HG03565 (cell line): ENCODE results near the gene VPS72.
"Not testable (repeated sequence)": the region's sequence is repeated elsewhere in the genome, so short reads cannot be mapped to it uniquely, and the experiment has no call there.

ENCODE experiments used
- ATAC-seq: cut with Tn5 transposase; IDR thresholded peaks from one replicate; pipeline ENCODE4 v1.9.1; 2021; ENCODE audit warnings: mild to moderate bottlenecking, moderate library complexity; ENCODE audit not compliant: unreplicated experiment

The VPS72 gene, protein sequence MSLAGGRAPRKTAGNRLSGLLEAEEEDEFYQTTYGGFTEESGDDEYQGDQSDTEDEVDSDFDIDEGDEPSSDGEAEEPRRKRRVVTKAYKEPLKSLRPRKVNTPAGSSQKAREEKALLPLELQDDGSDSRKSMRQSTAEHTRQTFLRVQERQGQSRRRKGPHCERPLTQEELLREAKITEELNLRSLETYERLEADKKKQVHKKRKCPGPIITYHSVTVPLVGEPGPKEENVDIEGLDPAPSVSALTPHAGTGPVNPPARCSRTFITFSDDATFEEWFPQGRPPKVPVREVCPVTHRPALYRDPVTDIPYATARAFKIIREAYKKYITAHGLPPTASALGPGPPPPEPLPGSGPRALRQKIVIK

GRCh38 chr1:151189637-151190445, at the start of gene VPS72:
VPS72 (minus strand) TSS chr1:151190197; CDS start chr1:151190121, 76 bp downstream.
- ATAC-seq, result peak; percentile 80

GRCh38 chr1:151238467-151238739, 48.4 kb upstream of the VPS72 start:
- no peak for ATAC-seq

GRCh38 chr1:151237678-151238466, 47.9 kb upstream of the VPS72 start:
- no peak for ATAC-seq

- no peak for ATAC-seq
These were observed 45.2 kb upstream of the VPS72 start for GRCh38 chr1:151235235-151235634.

DNA sequence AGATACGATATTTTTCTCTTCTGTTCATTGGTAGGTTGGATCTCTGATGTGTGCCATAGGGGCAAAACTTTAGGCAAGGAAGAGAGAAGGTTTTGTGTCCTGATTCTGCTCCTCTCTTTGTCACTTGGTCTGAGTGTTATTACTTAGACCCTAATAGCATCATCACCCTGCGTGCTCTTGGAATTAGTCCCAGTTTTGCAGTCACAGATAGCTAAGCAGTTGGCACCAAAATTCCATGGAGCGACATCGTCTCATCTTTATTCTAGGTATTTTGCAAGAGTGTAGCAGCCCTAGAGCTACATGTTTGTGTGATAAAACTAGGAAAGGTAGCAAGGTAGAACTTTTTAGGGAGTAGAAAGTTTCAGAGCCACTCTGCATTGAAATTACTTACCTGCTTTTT, 32.1 kb upstream of the VPS72 start:
- no peak for ATAC-seq

DNA sequence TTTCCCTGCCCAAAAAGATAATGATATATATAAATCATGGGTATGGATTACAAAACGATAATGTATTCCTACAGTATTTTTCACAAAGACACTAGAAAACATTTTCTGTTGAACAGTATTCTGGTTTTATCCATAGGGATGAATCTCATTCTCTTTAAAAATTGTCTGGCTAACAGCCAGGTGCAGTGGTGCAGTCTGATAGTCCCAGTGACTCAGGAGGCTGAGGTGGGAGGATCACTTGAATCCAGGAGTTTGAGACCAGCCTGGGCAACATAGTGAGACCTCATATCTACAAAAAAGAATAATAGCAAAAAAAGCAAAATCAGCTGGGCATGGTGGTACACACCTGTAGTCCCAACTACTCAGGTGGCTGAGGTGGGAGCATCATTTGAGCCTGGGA, 31.6 kb upstream of the VPS72 start:
- ATAC-seq, result no peak

DNA sequence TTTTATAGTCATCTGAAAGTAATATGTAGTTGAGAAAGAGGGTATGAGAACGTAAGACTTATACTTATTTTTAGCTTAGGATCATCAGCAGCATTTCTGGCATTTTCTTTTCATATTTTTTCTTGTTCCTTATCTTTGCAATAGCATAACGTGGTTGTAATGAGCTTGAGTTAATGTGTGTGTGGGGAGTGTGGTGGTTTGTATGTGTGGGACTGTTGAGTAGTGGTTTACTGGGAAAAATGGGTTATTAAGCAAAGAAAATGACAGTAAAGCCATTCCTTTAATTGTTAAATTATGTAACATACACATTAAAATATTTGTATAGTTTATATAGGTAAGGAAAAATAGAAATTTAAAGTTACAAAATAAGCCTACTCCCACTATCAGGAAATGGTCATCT, 23.6 kb upstream of the VPS72 start:
- no peak for ATAC-seq

GRCh38 chr1:151211972-151212705, 22.1 kb upstream of the VPS72 start:
- ATAC-seq, result no peak

DNA sequence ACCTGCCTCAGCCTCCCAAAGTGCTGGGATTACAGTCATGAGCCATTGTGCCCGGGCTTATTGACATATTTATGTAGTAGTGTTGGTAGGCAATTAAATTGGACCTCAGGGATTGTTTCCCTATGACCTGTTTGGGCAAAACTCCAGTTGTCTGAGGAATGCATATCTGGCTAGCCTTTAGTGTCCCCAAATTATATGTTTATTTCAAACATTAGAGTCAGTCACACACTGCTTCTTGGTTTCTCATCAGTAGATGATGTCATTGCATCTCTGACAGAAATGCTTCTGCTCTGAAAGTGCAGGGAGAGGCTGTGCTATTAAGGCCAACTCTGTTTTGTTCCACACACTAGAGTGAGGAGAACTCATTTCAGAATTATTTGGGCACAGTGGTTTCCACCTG, 20.8 kb upstream of the VPS72 start:
- no peak for ATAC-seq

DNA sequence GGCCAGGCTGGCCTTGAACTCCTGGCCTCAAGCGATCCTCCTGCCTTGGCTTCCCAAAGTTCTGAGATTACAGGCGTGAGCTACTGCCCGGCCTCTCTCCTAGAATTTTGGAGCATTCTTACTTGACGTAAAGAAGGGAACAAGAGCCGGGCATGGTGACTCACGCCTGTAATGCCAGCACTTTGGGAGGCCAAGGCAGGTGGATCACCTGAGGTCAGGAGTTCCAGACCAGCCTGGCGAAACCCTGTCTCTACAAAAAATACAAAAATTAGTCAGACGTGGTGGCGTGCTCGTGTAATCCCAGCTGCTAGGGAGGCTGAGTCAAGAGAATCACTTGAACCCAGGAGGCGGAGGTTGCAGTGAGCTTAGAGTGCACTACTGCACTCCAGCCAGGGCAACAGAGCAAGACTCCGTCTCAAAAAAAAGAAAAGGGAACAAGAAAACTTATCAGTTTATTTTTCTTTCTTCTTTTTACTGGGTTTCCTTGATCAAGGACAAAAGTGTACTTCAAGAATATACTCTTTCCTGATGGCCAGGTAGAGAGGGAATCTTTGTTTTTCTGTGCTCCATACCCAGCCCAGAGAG, 15.5 kb upstream of the VPS72 start:
- ATAC-seq, result not testable (repeated sequence)

GRCh38 chr1:151199873-151200581, 10.0 kb upstream of the VPS72 start:
- ATAC-seq, result no peak

GRCh38 chr1:151198254-151199127, 8.5 kb upstream of the VPS72 start, which contains the start of gene PIP5K1A:
PIP5K1A (plus strand) TSS chr1:151198552; CDS start chr1:151198997, 445 bp downstream.
- ATAC-seq, result peak; percentile 75

DNA sequence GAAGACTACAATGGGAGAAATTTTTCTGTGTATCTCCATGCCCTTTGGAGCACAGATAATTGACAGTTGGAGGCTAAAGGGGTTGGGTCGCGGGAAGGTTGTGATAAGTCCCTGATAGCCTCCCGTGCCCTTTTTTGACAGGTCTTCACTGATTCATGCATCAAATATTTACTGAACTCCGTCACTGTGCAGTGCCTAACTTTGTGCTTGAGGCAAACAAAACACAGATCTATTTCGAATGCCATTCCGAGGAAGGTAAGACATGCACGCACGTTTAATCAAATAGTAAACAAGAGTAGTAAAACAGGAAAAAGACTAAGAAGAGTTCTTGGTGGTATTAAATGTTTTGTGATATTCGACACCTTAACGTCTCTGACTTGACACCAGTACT, 7.9 kb upstream of the VPS72 start:
- ATAC-seq, result no peak

DNA sequence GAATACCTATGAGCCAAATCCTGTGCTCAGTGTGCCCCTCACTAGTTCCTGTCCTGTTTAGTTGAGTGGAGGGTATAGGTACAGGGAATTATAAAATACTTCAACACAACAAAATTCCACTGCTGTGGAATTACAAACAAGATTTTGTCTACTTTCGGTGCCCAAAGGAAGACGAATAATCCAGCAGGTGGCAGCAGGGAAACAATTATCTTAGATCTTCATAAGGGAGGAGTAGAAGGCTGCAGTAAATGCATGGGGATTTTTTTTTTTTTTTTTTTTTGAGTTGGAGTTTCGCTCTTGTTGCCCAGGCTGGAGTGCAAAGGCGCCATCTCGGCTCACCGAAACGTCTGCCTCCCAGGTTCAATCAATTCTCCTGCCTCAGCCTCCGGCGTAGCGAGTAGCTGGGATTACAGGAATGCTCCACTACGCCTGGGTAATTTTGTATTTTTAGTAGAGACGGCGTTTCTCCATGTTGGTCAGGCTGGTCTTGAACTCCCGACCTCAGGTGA, 6.3 kb upstream of the VPS72 start:
- ATAC-seq, result no peak

GRCh38 chr1:151194894-151195594, 5.0 kb upstream of the VPS72 start:
- not testable (repeated sequence) for ATAC-seq

DNA sequence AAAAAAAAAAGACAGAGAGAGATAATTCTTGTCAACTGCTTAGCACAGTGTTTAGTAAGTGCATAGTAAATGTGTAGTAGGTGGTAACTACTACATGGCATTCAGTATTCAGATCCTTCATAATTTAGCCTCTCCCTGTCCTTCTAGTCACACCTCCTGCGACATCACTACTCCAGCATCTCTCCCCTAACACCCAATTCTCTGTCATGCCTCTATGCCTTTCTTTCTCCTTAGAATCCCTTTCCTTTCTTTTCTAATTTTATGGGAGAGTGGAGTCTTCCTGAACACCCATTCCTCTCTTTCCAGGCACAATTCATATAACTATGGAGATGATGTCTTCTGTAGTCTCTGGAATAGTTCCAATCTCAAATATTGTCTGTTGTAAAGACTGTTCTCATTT, 3.9 kb upstream of the VPS72 start:
- no peak for ATAC-seq

DNA sequence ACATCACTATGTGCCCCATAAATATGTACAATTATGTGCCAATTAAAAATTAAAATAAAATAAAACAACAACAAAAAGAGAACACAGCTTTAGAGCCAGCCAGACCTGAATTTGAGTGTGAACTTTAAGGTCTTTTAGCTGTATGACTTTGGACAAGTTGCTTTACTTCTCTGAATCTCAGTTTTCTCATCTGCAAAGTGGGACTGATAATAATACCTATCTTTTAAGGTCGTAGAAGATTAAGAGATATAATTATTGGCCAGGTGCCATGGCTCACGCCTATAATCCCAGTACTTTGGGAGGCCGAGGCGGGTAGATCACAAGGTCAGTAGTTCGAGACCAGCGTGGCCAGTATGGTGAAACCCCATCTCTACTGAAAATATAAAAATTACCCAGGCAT, 3.3 kb upstream of the VPS72 start:
- ATAC-seq, result no peak

DNA sequence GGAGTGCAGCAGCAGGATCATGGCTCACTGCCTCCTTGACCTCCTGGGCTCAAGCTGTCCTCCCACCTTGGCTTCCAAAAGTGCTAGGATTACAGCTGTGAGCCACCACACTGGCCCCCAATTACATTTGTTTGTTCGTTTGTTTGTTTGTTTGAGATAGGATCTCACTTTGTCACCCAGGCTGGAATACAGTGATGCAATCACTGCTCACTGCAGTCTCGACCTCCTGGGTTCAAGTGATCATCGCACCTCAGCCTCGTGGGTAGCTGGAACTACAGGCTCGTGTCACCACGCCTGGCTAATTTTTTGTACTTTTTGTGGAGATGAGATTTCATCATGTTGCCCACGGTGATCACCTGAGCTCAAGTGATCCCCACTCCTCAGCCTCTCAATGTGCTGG, 2.0 kb upstream of the VPS72 start:
- no peak for ATAC-seq
